Activated naive CD8-positive, alpha-beta T cell (primary cell): ENCODE measurements around the gene NDUFS3.

Source experiments
- H3K27ac Mint-ChIP-seq: one replicate; pipeline ENCODE4 v1.8.0; 2021; ENCODE audit warnings: mixed read lengths
- H3K27me3 Mint-ChIP-seq: one replicate; pipeline ENCODE4 v1.8.0; 2021; ENCODE audit warnings: mixed read lengths
- H3K36me3 Mint-ChIP-seq: one replicate; pipeline ENCODE4 v1.8.0; 2021; ENCODE audit warnings: mixed read lengths
- H3K4me1 Mint-ChIP-seq: one replicate; pipeline ENCODE4 v1.8.0; 2021; ENCODE audit warnings: low read depth, mixed read lengths
- H3K4me3 Mint-ChIP-seq: one replicate; pipeline ENCODE4 v1.8.0; 2021; ENCODE audit warnings: mild to moderate bottlenecking, mixed read lengths
- H3K9me3 Mint-ChIP-seq: one replicate; pipeline ENCODE4 v1.8.0; 2021; ENCODE audit warnings: low read depth, mixed read lengths

The NDUFS3 gene

DNA sequence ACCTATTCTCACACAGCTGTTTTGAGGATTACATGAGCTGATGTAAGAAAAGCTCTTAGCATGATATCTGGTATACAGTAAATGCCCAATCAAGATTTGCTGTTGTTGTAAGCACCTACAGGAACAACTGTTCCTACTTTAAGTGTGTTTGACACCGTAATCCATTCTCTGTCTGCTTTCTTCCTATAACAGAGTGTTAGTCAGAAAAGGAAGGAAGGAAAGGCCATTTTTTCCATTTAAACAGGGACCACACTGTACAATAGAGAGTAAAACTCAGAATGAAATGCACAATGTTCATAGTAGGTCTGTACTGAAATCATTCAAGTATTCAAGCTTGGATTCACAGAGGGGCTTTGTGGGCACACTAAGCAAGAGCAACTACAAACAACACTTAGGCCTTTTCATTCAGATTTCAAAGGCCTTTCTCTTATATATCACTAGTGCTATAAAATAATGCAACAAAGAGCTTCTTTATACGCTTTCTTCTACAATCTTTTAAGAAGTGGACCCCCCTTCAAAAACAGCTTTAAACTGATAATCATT, 42.0 kb downstream of the NDUFS3 start:
- Mint-ChIP-seq H3K4me1 (no peaks in the 10 kb centered on the region), H3K9me3 (no peaks in the 10 kb centered on the region), H3K27me3 (no peaks in the 10 kb centered on the region), H3K4me3 (no peak overlapping the region), H3K27ac (no peak overlapping the region), H3K36me3 (peaks cover 7% of the 10 kb centered on the region)

DNA sequence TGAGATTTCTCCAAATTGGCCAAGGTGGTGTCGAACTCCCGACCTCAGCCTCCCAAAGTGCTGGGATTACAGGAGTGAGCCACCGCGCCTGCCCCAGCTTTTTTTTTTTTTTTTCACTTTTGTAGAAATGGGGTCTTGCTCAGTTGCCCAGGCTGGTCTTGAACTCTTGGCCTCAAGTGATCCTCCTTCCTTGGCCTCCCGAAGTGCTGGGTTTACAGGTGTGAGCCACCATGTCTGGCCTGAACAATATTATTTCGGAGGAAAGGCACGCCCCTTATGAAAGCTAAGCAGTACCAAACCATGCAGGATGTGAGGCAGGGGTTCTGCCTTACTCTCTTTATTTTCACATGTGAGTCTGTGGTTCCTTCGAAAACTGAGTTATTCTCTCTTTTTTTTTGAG, 47.4 kb downstream of the NDUFS3 start:
- H3K4me1 Mint-ChIP-seq: no peaks in the 10 kb centered on the region
- H3K27ac Mint-ChIP-seq: no peak overlapping the region
- H3K9me3 Mint-ChIP-seq: no peaks in the 10 kb centered on the region
- H3K27me3 Mint-ChIP-seq: no peaks in the 10 kb centered on the region
- H3K36me3 Mint-ChIP-seq: peaks cover 12% of the 10 kb centered on the region
- no peak overlapping the region for H3K4me3 Mint-ChIP-seq

DNA sequence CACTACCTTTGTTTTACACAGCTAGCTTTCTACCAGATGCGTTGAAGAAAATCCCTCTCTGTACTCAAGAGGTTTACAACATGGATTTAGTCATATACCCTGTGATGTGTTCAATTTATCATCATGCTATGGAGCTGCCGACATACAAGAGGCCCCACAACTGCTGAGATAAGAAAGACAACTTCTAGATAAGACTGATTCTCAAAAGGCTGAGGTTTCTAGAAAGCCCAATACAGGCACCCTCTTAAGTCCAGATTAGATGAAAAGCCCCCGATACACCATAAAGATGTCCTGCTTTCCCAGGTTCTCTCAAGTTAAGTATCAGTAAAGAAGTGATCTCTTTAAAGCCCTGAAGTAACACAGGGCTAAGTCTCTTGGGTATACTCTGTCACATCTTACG, 49.2 kb downstream of the NDUFS3 start:
- no peaks in the 10 kb centered on the region for H3K27me3 Mint-ChIP-seq
- H3K36me3 Mint-ChIP-seq: peaks cover 17% of the 10 kb centered on the region
- H3K4me3 Mint-ChIP-seq: no peak overlapping the region
- no peaks in the 10 kb centered on the region for H3K9me3 Mint-ChIP-seq
- no peaks in the 10 kb centered on the region for H3K4me1 Mint-ChIP-seq
- no peak overlapping the region for H3K27ac Mint-ChIP-seq

DNA sequence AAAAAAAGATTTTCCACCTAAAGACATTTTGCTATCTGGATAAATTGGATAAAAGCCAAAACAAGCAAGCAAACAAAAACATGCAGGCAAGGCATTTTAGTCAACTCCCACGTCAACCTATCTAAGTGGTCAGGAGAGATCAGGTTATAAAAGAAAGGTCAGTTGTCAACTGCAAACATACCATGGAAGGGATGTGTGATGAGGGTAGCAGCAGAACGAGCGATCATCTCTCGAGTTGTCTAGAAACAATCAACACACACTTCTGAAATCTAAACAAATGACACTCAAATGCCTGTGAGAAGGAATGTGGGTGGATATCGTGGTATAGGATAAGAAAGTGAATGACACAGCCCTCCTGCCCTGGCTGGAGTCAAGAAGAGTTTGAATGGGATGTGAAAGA, 52.6 kb downstream of the NDUFS3 start:
- Mint-ChIP-seq H3K4me3 (no peak overlapping the region), H3K27ac (no peak overlapping the region), H3K27me3 (no peaks in the 10 kb centered on the region), H3K36me3 (peaks cover 16% of the 10 kb centered on the region), H3K4me1 (no peaks in the 10 kb centered on the region), H3K9me3 (no peaks in the 10 kb centered on the region)
